GM19324 (cell line): ENCODE measurements around the gene TSPAN13.

Experiments used
- ATAC-seq: cut with Tn5 transposase; IDR thresholded peaks from one replicate; pipeline ENCODE4 v1.9.1; 2021; ENCODE audit warnings: mild to moderate bottlenecking, moderate library complexity; ENCODE audit not compliant: unreplicated experiment, low FRiP score

Gene TSPAN13

DNA sequence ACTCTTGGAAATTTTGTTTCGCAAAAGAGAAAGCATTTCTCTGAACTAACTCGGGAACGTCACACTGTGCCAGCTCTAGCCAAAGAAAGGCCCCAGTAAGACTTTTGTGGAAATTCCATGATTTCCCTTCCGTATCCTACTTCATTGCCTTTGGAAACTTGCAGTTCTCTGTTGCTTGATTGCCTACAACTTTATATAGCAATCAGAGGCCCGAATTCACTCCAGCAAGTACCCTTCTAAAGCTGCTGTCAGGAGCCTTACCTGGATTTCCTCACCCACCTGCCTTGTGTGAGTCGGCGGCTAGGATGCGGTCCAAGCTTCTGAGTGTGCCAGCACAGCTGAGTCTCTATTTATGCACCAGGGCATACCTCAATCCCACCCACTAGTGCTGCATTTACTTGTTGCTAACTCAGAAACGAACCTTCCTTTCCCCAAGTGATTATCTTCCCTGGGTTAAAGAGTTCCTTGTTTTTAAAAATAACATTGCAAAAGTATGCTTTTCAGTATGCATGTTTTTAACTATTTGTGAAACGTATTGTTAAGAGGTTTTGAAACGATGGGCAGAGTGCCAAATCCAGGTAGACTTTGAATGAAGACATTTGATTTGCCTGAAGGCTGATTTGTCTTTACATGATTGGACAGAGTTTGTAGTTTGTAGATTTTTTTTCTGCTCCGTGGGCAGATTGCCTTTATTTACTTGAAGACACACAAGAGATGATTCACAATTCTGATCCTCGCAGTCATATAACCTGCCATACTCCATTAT is 51.3 kb downstream of the TSPAN13 start, which contains the start of gene AGR2:
AGR2 (minus strand) TSS at position 326 of the 766 bp plus-strand sequence. CDS start 3,203 bp downstream, outside the sequence.
- ATAC-seq, result no peak

GRCh38 chr7:16805441-16805840 is 51.9 kb downstream of the TSPAN13 start:
- no peak for ATAC-seq

GRCh38 chr7:16810112-16810511 is 56.6 kb downstream of the TSPAN13 start:
- ATAC-seq, result no peak

DNA sequence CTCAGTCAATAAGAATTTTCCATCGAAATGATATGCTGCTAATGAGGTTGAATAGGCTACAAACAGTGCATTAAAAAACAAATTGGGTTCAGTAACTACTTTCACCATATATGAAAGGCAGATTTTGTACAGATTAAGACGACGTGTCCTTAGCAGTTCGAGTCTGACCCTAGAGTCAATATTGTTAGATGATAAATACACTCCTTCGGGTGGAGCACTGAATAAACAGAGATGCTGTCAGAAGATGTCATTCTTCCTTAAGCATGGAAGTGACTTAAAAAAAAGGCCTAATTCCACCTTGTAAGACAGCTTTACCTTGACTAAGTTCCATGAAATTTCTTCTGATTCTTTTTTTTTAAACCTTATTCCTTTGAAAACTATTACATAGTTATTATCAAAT is 57.0 kb downstream of the TSPAN13 start:
- ATAC-seq, result no peak

DNA sequence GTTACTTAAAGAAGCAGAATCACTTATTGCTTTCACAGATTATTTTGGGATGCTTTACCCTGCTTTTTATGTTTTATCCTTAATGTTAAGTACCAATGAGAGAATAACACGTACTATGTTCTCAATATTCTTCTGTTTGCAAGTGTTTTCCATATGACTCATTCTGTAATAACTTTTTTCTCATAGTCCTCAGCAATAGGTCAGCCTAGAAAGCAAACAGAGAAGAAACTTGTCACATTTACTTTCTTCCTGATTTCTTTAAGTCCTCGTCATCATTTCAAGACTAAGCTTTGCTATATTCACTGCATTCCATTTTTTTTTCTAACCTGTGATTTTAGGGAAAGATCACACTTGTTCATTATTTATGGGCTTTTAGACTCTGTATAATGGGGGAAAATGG is 58.0 kb downstream of the TSPAN13 start:
- ATAC-seq, result no peak

GRCh38 chr7:16812542-16813231 is 59.1 kb downstream of the TSPAN13 start:
- no peak for ATAC-seq

GRCh38 chr7:16813232-16813616 is 59.7 kb downstream of the TSPAN13 start:
- no peak for ATAC-seq

- ATAC-seq, result no peak
These were observed 61.4 kb downstream of the TSPAN13 start for GRCh38 chr7:16815001-16815400.

DNA sequence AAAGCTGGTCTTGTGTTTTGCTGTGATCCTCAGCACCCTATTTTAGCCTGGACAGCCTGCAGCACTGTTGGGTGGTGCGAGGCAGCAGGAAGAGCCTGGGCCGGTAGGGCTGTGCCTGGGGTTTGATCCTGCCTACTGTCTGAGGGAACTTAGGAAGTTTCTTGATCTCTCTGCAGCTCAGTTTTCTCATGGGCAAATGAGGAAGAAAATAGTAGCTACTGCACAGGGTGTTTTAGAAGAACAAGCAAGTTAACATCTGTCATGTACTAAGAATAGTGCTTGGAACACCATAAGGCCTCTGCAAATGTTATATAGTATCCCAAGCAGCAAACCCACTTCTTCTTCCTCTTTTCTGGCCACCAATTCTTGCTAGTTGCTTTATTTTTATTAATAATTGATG is 63.3 kb downstream of the TSPAN13 start:
- no peak for ATAC-seq

DNA sequence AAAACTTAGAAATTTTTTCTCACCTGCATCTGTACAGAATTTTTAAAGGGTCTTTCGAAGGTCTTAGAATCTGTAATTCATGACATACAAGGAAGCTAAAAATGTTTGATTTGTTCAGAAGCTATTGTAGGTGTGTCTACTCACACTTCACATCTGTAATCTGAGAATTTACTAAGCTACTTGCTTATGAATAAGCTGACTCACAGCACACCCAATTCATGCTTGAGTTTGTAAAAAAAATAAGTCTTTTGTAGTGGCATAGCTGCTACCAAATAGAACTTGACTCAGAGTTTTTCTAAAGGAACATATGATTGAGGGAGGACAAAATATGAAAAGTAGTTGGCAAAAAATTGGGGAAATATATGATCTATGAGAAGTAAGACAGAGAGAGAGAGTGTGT is 64.0 kb downstream of the TSPAN13 start:
- no peak for ATAC-seq

GRCh38 chr7:16818732-16819131 is 65.2 kb downstream of the TSPAN13 start:
- no peak for ATAC-seq

DNA sequence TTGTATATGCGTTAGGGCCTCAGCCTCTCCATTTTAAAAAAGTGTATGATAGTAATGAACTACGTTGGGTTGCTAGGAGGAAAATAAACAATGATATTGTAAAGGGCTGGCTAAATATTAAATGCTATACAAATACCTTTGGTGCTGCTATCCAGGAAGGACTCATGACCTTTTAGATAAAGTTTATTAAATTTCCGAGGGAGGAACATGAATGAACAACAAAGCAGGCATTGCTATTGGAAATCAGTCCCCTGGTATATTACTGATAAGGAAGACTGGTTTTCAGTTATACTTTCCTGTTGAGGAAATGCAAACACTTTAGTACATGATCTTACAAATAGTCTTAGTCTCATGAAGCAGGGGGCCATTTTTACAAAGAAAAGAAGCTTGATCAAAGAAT is 68.5 kb downstream of the TSPAN13 start:
- ATAC-seq, result no peak

- ATAC-seq, result no peak
These were observed 72.5 kb downstream of the TSPAN13 start for GRCh38 chr7:16826060-16826459.

DNA sequence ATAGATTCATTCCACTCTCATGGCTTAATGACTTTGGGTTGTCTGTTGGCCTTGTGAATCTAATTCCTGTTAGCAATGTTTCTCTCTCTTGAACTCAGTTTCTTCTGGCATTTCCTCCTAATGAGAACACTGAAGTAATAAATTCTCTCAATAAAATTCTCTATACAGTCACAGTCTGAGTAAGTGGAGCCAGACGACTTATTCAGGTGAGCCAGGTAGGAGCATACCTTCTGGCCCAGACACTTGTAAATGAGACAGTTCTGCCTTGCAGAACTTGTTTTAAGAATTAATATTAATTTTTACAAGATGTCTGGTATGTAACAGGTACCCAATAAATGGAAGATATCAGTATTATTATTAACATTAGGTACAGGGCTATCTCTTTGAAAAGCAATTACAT is 79.8 kb downstream of the TSPAN13 start:
- no peak for ATAC-seq
